Renal pelvis (tissue), 4 donors: ENCODE results near the gene TNFAIP6. TPM values are rescaled to one million over a fixed set of nuclear protein-coding genes. Genes with fewer than 3 reads are reported as not detected.
"Not testable (repeated sequence)": the region's sequence is repeated elsewhere in the genome, so short reads cannot be mapped to it uniquely, and the experiment has no call there.

Source experiments
- DNase-seq: peaks from one replicate; pipeline ENCODE4 v3.0.0-alpha.2; 2013
- polyA plus RNA-seq, 3 donors: library from polyadenylated mRNA; unstranded; fragments of 120-200 nt; gene quantifications; one replicate each; pipeline ENCODE4 v1.2.1, GENCODE V29; 2013; ENCODE audit not compliant: insufficient read length in 3 of 3

The TNFAIP6 gene
- polyA plus RNA-seq, 3 donors: 0.75 to 2.1 (median 0.77) TPM

DNA sequence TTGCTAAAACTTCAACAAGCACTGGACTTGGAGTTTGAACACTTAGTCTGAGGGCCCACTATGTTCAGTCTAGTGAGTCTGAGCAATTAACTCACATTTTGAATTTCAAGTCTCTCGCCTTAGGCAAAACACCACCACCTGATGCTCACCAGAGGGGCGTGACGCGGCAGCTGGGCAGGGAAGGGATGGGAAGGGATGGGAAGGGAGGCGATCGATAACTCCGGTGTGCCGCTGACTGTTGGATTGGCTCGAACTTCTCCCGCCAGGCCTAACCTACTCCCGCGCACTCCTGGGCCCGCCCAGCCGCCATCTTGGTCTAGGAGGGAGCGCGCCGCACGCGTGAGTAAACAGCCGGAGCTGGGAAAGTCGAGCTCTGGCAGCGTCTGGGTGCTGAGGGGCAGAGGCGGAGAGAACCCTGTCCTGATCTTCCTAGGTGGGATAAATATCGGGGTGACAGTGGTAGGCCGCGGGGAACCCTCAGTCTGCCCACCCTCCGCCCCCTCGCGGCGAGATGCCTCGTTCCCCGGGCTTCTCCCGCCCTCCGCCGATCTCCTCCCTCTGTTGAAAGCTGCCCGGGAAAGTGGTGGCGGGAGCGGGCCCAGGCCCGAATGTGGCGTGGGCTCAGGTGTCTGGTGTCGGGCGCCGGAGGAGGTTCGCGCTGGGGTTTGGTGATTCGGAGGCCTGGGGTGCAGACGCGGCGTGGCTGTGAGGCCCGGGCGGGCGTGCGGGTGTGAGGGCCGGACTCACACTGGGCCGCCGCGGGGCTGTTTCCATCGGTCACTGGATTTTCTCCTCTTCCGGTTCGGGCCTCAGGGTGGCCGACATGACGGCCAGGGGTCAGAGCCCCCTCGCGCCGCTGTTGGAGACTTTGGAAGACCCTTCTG is 52.5 kb downstream of the TNFAIP6 start, which contains the start of gene RIF1:
Gene RIF1 (plus strand): TSS at position 302 of the 884 bp plus-strand sequence. CDS start 522 bp downstream, at position 824.
- peak; percentile 92 for DNase-seq

GRCh38 chr2:151410485-151410834 is 53.1 kb downstream of the TNFAIP6 start:
- peak; percentile 20 for DNase-seq

- no peak for DNase-seq
These were observed 60.3 kb downstream of the TNFAIP6 start for GRCh38 chr2:151417650-151418049.

DNA sequence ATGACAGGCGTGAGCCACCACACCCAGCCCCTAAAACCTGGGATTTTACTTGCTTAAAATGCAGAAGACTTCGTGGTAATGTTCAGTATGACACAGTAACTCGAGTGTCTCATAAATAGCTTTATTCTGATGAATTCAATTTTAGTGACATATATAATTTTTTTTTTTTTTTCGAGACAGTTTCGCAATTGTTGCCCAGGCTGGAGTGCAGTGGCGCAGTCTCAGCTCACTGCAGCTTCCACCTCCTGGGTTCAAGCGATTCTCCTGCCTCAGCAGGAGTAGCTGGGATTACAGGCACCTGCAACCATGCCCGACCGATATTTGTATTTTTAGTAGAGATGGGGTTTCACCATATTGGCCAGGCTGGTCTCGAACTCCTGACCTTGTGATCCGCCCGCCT is 64.3 kb downstream of the TNFAIP6 start:
- not testable (repeated sequence) for DNase-seq

GRCh38 chr2:151422917-151423439 is 65.6 kb downstream of the TNFAIP6 start:
- DNase-seq: no peak

- no peak for DNase-seq
These were observed 66.4 kb downstream of the TNFAIP6 start for GRCh38 chr2:151423760-151424159.

Other genes with a start within 250 kb of the TNFAIP6 start
- gene RBM43, start 95.7 kb upstream of the TNFAIP6 start, polyA plus RNA-seq: 10 to 100 TPM; 12.0 to 13.5 (median 12.7) TPM
- 1 to 10 TPM; 8.2 to 9.7 (median 9.6) TPM for gene NMI, start 67.9 kb upstream of the TNFAIP6 start, polyA plus RNA-seq
- gene RIF1, start 52.3 kb downstream of the TNFAIP6 start, polyA plus RNA-seq: 10 to 100 TPM; 34.2 to 41.0 (median 40.1) TPM